IPS-18c (cell line): ENCODE measurements around the gene KLHDC7A.
"Not testable (repeated sequence)": the region's sequence is repeated elsewhere in the genome, so short reads cannot be mapped to it uniquely, and the experiment has no call there.

Source experiments
- H3K4me3 ChIP-seq: 2 replicates; pipeline ENCODE4 v1.7.0; 2013; ENCODE audit warnings: low read depth, mild to moderate bottlenecking, low read length, moderate library complexity; ENCODE audit not compliant: insufficient read depth
- H3K9me3 ChIP-seq: one replicate; pipeline ENCODE4 v1.6.1; 2013; ENCODE audit warnings: mild to moderate bottlenecking, low read length, moderate library complexity; ENCODE audit not compliant: control insufficient read depth, insufficient read depth

The KLHDC7A gene

GRCh38 chr1:18480315-18481189 lies at the start of gene KLHDC7A:
TSS of gene KLHDC7A (plus strand) at chr1:18480930. CDS start at chr1:18480982, 52 bp downstream.
- H3K4me3 ChIP-seq = peak within 1 kb of the TSS; percentile 28
- H3K9me3 ChIP-seq = no peaks in the 10 kb centered on the region

- no peak overlapping the region for H3K4me3 ChIP-seq
- H3K9me3 ChIP-seq = no peaks in the 10 kb centered on the region
These were observed 46.7 kb upstream of the KLHDC7A start for GRCh38 chr1:18434041-18434440.

- peaks cover 4% of the 10 kb centered on the region for H3K9me3 ChIP-seq
- H3K4me3 ChIP-seq = no peak overlapping the region
These were observed 40.1 kb upstream of the KLHDC7A start for GRCh38 chr1:18440385-18441226.

GRCh38 chr1:18443587-18444520 lies 36.9 kb upstream of the KLHDC7A start:
- H3K9me3 ChIP-seq = peaks cover 4% of the 10 kb centered on the region
- H3K4me3 ChIP-seq = no peak overlapping the region

- peaks cover 4% of the 10 kb centered on the region for H3K9me3 ChIP-seq
- H3K4me3 ChIP-seq = no peak overlapping the region
These were observed 36.2 kb upstream of the KLHDC7A start for GRCh38 chr1:18444563-18444962.

GRCh38 chr1:18446751-18447150 lies 34.0 kb upstream of the KLHDC7A start:
- H3K4me3 ChIP-seq = no peak overlapping the region

GRCh38 chr1:18447509-18448220 lies 33.1 kb upstream of the KLHDC7A start:
- Histone ChIP-seq H3K4me3 (no peak overlapping the region), H3K9me3 (no peaks in the 10 kb centered on the region)

More at GRCh38 chr1:18446751-18447150, 34.0 kb upstream of the KLHDC7A start:
- H3K9me3 ChIP-seq = no peaks in the 10 kb centered on the region

GRCh38 chr1:18448889-18449288 lies 31.8 kb upstream of the KLHDC7A start:
- no peaks in the 10 kb centered on the region for H3K9me3 ChIP-seq
- H3K4me3 ChIP-seq = no peak overlapping the region

GRCh38 chr1:18452550-18452949 lies 28.2 kb upstream of the KLHDC7A start:
- Histone ChIP-seq H3K9me3 (no peaks in the 10 kb centered on the region), H3K4me3 (no peak overlapping the region)

- H3K9me3 ChIP-seq = no peaks in the 10 kb centered on the region
- H3K4me3 ChIP-seq = no peak overlapping the region
These were observed 22.3 kb upstream of the KLHDC7A start for GRCh38 chr1:18458133-18459092.

GRCh38 chr1:18461656-18462055 lies 19.1 kb upstream of the KLHDC7A start:
- Histone ChIP-seq H3K9me3 (no peaks in the 10 kb centered on the region), H3K4me3 (no peak overlapping the region)

- H3K9me3 ChIP-seq, H3K4me3 ChIP-seq: not testable (repeated sequence)
These were observed 18.2 kb upstream of the KLHDC7A start for GRCh38 chr1:18462517-18462916.

GRCh38 chr1:18463063-18463462 lies 17.7 kb upstream of the KLHDC7A start:
- Histone ChIP-seq H3K4me3 (no peak overlapping the region), H3K9me3 (no peaks in the 10 kb centered on the region)

- H3K4me3 ChIP-seq = no peak overlapping the region
- no peaks in the 10 kb centered on the region for H3K9me3 ChIP-seq
These were observed 16.6 kb upstream of the KLHDC7A start for GRCh38 chr1:18463984-18464664.

- no peak overlapping the region for H3K4me3 ChIP-seq
- H3K9me3 ChIP-seq = no peaks in the 10 kb centered on the region
These were observed 16.1 kb upstream of the KLHDC7A start for GRCh38 chr1:18464665-18465050.
